GM12878 (cell line): ENCODE data around the gene PLAAT5. TPM values are rescaled to one million over a fixed set of nuclear protein-coding genes. Genes with fewer than 3 reads are reported as not detected.

Experiments used
- ATAC-seq: fragments of 200-7000 bp; cut with Tn5 transposase; 3 replicates; pipeline ENCODE4 v1.9.1; 2020; ENCODE audit warnings: mild to moderate bottlenecking, moderate library complexity
- BruUV-seq: library from RNA; stranded (reverse); fragments of 400-500 nt; replicated peaks from 2 replicates; lab custom pipeline; 2021; lab: Mats Ljungman, UMichigan
- CTCF ChIA-PET: fragments of 300-600 bp; sonication (Branson Sonifier 250); formaldehyde crosslinking; extraction: SDS; loops from one replicate; lab custom pipeline; 2021; ENCODE audit warnings: inconsistent platforms; lab: Yijun Ruan, JAX
- POLR2A ChIA-PET: fragments of 350-600 bp; formaldehyde crosslinking; extraction: SDS; loops from one replicate; lab custom pipeline; 2021; ENCODE audit warnings: inconsistent platforms; lab: Charles Lee
- RAD21 ChIA-PET: fragments of 300-600 bp; sonication (Branson Sonifier 250); formaldehyde crosslinking; loops from one replicate; lab custom pipeline; 2023; ENCODE audit warnings: antibody characterized with exemption; ENCODE audit not compliant: unreplicated experiment; lab: Charles Lee
- SMC1A ChIA-PET: fragments of 300-600 bp; sonication (Branson Sonifier 250); formaldehyde crosslinking; loops from one replicate; lab custom pipeline; 2023; ENCODE audit not compliant: unreplicated experiment, uncharacterized antibody; lab: Charles Lee
- DNase-seq: peaks from one replicate; pipeline ENCODE4 v3.0.0-alpha.2; 2011; ENCODE audit warnings: low read depth, low spot score
- FAIRE-seq: peaks from 3 replicates; lab custom pipeline; 2011; peaks lifted over from hg19 to GRCh38; lab: Jason Lieb, UNC
- H2AFZ ChIP-seq: 2 replicates; pipeline ENCODE4 v1.6.0; 2011; ENCODE audit warnings: low read depth, low read length, control low read depth; ENCODE audit not compliant: control insufficient read depth
- H3K27ac ChIP-seq: 2 replicates; pipeline ENCODE4 v1.5.1; 2011; ENCODE audit warnings: control low read depth; ENCODE audit not compliant: control insufficient read depth, insufficient read depth
- H3K27me3 ChIP-seq, 2 experiments: replicated peaks in 1 of 2; 2 replicates each; pipeline versions ENCODE4 v1.6.0 to v1.6.1; 2011; ENCODE audit warnings: low read length in 1 of 2; ENCODE audit not compliant: control insufficient read depth in 2 of 2, insufficient read depth in 2 of 2
- H3K36me3 ChIP-seq, 2 experiments: 2 replicates each; pipeline ENCODE4 v1.5.1; 2011; ENCODE audit warnings: low read length in 1 of 2; ENCODE audit not compliant: control insufficient read depth in 2 of 2, insufficient read depth in 2 of 2
- H3K4me1 ChIP-seq: 2 replicates; pipeline ENCODE4 v1.6.1; 2011; ENCODE audit warnings: mild to moderate bottlenecking, low read length, moderate library complexity, mixed read lengths; ENCODE audit not compliant: control insufficient read depth, insufficient read depth
- H3K4me2 ChIP-seq: 2 replicates; pipeline ENCODE4 v1.6.0; 2011; ENCODE audit warnings: control low read depth; ENCODE audit not compliant: control insufficient read depth, insufficient read depth
- H3K4me3 ChIP-seq: fragments of 200-600 bp; sonication (generic); 2 replicates; pipeline ENCODE4 v1.5.1; 2016
- H3K79me2 ChIP-seq: 2 replicates; pipeline ENCODE4 v1.6.0; 2011; ENCODE audit warnings: low read length; ENCODE audit not compliant: control insufficient read depth, insufficient read depth
- H3K9ac ChIP-seq: 2 replicates; pipeline ENCODE4 v1.8.0; 2011; ENCODE audit warnings: low read length, control low read depth, mixed read lengths; ENCODE audit not compliant: control insufficient read depth, insufficient read depth
- H3K9me3 ChIP-seq: replicated peaks from 3 replicates; pipeline ENCODE4 v1.5.1; 2011; ENCODE audit warnings: mild to moderate bottlenecking, low read length; ENCODE audit not compliant: control insufficient read depth, insufficient read depth
- H4K20me1 ChIP-seq: 2 replicates; pipeline ENCODE4 v1.6.0; 2011; ENCODE audit not compliant: control insufficient read depth, insufficient read depth
- ASH2L ChIP-seq: fragments of 300-600, 200-600 bp; sonication (generic); IDR thresholded peaks from 2 replicates; pipeline ENCODE4 v1.6.1; 2017; ENCODE audit warnings: low read depth, mild to moderate bottlenecking, borderline replicate concordance
- DPF2 ChIP-seq: fragments of 450-650 bp; IDR thresholded peaks from 2 replicates; pipeline ENCODE4 v1.6.1; 2017; ENCODE audit warnings: mild to moderate bottlenecking
- IKZF1 ChIP-seq: fragments of 450-650 bp; conservative IDR thresholded peaks from 2 replicates; pipeline ENCODE4 v1.6.1; 2017; ENCODE audit warnings: antibody characterized with exemption, mild to moderate bottlenecking
- IKZF2 ChIP-seq, 2 experiments: fragments of 450-650 bp; IDR thresholded peaks; 2 replicates each; pipeline ENCODE4 v1.6.1; 2017; ENCODE audit warnings: mild to moderate bottlenecking in 2 of 2, moderate library complexity in 2 of 2
- JUNB ChIP-seq: IDR thresholded peaks from 2 replicates; pipeline ENCODE4 v1.6.1; 2016; ENCODE audit warnings: antibody characterized with exemption, mild to moderate bottlenecking
- KAT2A ChIP-seq: conservative IDR thresholded peaks from 2 replicates; pipeline ENCODE4 v1.6.1; 2011; ENCODE audit warnings: low read depth, low read length; ENCODE audit not compliant: control insufficient read depth
- POLR2AphosphoS5 ChIP-seq: IDR thresholded peaks from 2 replicates; pipeline ENCODE4 v1.6.1; 2011; ENCODE audit warnings: mild to moderate bottlenecking, low read length, inconsistent platforms
- POU2F2 ChIP-seq: IDR thresholded peaks from 3 replicates; pipeline ENCODE4 v1.6.1; 2011; ENCODE audit warnings: low read depth, mild to moderate bottlenecking, low read length, borderline replicate concordance
- RUNX3 ChIP-seq: IDR thresholded peaks from 2 replicates; pipeline ENCODE4 v1.6.1; 2012; ENCODE audit warnings: low read length, inconsistent platforms
- SRF ChIP-seq, 2 experiments: IDR thresholded peaks; 2 replicates each; pipeline ENCODE4 v1.6.1; 2011; ENCODE audit warnings: low read depth in 2 of 2, low read length in 2 of 2, mild to moderate bottlenecking in 1 of 2, moderate library complexity in 1 of 2
- WGBS: methylation state at CpG from one replicate; pipeline ENCODE4 v1.1.6; 2016; ENCODE audit warnings: low lambda C conversion rate; ENCODE audit not compliant: insufficient replicate concordance, insufficient coverage; ENCODE audit errors: missing lambda C conversion rate; 5-methylcytosine and 5-hydroxymethylcytosine counted together
- in situ Hi-C: fragments of 300-500 bp; cut with MboI; formaldehyde crosslinking; loops from 9 replicates; pipeline ENCODE4 v1.14.3; 2018; ENCODE audit warnings: mixed read lengths
- intact Hi-C: fragments of 100-400 bp; cut with micrococcal nuclease; formaldehyde crosslinking; loops from one replicate; pipeline ENCODE4 v1.14.2; 2022; ENCODE audit not compliant: unreplicated experiment
- polyA plus RNA-seq, 11 experiments: library from polyadenylated mRNA; depleted of rRNA in 4 of 11; unstranded in 6 of 11; stranded (reverse) in 5 of 11; fragments of >200 nt; fragmentation: Nextera tagmentation in 4 of 11; fragmentation: Illumina TruSeq in 1 of 11; extraction: Ambion mirVana in 4 of 11; extraction: Trizol in 1 of 11; gene quantifications; 1 replicate in 1 of 11; 2 replicates in 10 of 11; pipeline versions ENCODE4 v1.2.1 to v1.2.3, GENCODE V29; 2011 to 2016; ENCODE audit warnings: inconsistent platforms in 2 of 11, missing spikeins in 2 of 11, low read depth in 1 of 11
- total RNA-seq, 4 experiments: library from RNA; depleted of rRNA in 3 of 4; stranded (reverse); fragments of >200 nt in 3 of 4; fragmentation: Illumina TruSeq in 1 of 4; extraction: Trizol in 1 of 4; gene quantifications; 2 replicates each; pipeline versions ENCODE4 v1.2.1 to v1.2.3, GENCODE V29; 2013 to 2021
- TF ChIP-seq, protein P1 (sequence below): fragments of 450-650 bp; IDR thresholded peaks from 2 replicates; pipeline ENCODE4 v1.6.1; 2017; ENCODE audit warnings: borderline replicate concordance

Gene PLAAT5
- total and polyA plus RNA-seq, 10 of the 15 experiments (the other 5 are each of a cell fraction or from before 2014, with no cell fraction given): not detected

GRCh38 chr11:63536669-63537292 lies 45.8 kb upstream of the PLAAT5 start, which contains the start of gene PLAAT4:
Gene PLAAT4 (plus strand): TSS chr11:63536808. CDS start chr11:63536869, 61 bp downstream.
- H3K79me2 ChIP-seq: no peaks in the 10 kb centered on the region
- intact Hi-C loops (no loop called here), in situ Hi-C loops (no loop called here)
- H3K9me3 ChIP-seq: no peaks in the 10 kb centered on the region
- BruUV-seq: TSS peak; percentile 61
- peak within 1 kb of the TSS; percentile 48 for H3K9ac ChIP-seq
- peak within 1 kb of the TSS; percentile 75 for H3K4me2 ChIP-seq
- ATAC-seq (peak; percentile 62), FAIRE-seq (peak; percentile 82), DNase-seq (peak; percentile 45)
- 21% methylated on average over 10 of the region's 10 CpGs for WGBS
- ChIA-PET POLR2A (interaction anchor here (0.8 to 2.1 kb wide), 4 partner anchors 27 to 97 kb away, joined by 3 to 9 read pairs (median 3); partner anchors contain the start of gene PLAAT2), RAD21 (interaction anchor here (1.0 to 2.2 kb wide), 7 partner anchors 15 to 57 kb away, joined by 3 to 10 read pairs (median 7); partner anchors contain the start of gene PLAAT2), CTCF (interaction anchor here (0.6 to 1.9 kb wide), 10 partner anchors 15 to 201 kb away, joined by 3 to 6 read pairs (median 3); no protein-coding TSS in a partner anchor), SMC1A (interaction anchor here (0.7 to 3.7 kb wide), 14 partner anchors 10 to 95 kb away, joined by 3 to 12 read pairs (median 4); partner anchors contain the start of gene PLAAT2)
- TF ChIP-seq POU2F2 (0 out of 3 replicates have a peak, but pooled peaks have one; percentile 32), IKZF1 (0 out of 2 replicates have a peak, but pooled peaks have one; percentile 6), DPF2 (0 out of 2 replicates have a peak, but pooled peaks have one; percentile 24), POLR2AphosphoS5 (peak; percentile 54), ASH2L (peak; percentile 78; the same call in 1 of the 2 replicates), KAT2A (no peak), SRF (IDR thresholded peaks at IDR 0.05; ENCODE audit: low read depth in 2 of 2, low read length in 2 of 2) (no peak), IKZF2 (IDR thresholded peaks at IDR 0.05) (peak in 1 of 2 experiments; percentile 13; a peak in 1 of 4 replicates), JUNB (peak; percentile 89), RUNX3 (peak; percentile 49)
- TF ChIP-seq, protein P1, sequence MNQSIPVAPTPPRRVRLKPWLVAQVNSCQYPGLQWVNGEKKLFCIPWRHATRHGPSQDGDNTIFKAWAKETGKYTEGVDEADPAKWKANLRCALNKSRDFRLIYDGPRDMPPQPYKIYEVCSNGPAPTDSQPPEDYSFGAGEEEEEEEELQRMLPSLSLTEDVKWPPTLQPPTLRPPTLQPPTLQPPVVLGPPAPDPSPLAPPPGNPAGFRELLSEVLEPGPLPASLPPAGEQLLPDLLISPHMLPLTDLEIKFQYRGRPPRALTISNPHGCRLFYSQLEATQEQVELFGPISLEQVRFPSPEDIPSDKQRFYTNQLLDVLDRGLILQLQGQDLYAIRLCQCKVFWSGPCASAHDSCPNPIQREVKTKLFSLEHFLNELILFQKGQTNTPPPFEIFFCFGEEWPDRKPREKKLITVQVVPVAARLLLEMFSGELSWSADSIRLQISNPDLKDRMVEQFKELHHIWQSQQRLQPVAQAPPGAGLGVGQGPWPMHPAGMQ: no peak
- H3K4me3 ChIP-seq: peak within 1 kb of the TSS; percentile 70
- H4K20me1 ChIP-seq: no peaks in the 10 kb centered on the region
- H3K4me1 ChIP-seq: peaks cover 32% of the 10 kb centered on the region
- peak within 1 kb of the TSS; percentile 47 for H3K27ac ChIP-seq
- peak within 1 kb of the TSS; percentile 59 for H2AFZ ChIP-seq
- H3K36me3 ChIP-seq: no peaks in the 10 kb centered on the region
- no peaks in the 10 kb centered on the region for H3K27me3 ChIP-seq
